Erythroblast (primary cell): ENCODE measurements around the gene CUX1.

Source experiments
- GATA1 ChIP-seq: IDR thresholded peaks from 2 replicates; pipeline ENCODE4 v1.6.1; 2011; ENCODE audit warnings: low read depth, mild to moderate bottlenecking, control low read depth, low read length, moderate library complexity
- POLR2A ChIP-seq: IDR thresholded peaks from 2 replicates; pipeline ENCODE4 v1.6.1; 2011; ENCODE audit warnings: mild to moderate bottlenecking, low read length

- TF ChIP-seq POLR2A, result no peak
- TF ChIP-seq GATA1, result no peak
These were observed 403.8 kb downstream of the CUX1 start for GRCh38 chr7:102220960-102221800.
